ENCODE measurements around the gene CCL16.

The CCL16 gene

DNA sequence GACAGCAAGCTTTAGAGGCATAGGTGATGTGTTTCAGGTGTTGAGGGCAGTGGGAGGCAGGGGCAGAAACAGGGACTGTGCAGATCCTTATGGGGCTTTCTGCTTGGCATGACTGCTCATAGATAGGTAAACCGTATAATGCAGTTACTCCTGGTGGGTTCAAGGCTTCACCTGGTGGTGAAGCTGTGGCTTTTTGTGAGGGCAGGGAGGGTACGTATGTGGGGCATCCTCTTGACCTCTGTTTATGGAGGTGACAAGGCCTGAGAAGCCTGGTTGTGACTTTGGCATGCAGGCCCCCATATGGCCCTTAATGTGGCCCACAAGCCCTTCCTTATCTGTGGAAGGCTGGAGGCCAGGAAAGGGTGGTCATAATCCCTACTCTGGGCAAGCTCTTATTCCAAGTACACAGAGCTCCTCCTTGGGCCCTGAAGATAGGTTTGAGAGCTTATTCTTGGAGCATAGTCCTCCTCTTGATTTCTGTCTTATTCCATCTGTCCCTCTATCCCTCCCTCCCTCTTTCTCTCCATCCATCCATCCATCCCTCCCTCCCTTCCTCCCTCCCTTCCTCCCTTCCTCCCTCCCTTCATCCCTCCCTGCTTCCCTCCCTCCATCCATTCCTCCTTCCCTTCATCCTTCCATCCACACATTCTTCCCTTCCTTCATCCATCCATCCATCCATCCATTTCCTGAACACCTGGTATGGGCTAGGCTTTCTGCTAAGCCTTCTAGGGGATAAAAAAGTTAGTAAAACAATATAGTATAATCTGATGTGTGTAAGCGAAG lies 1.3 kb upstream of the CCL16 start:
- Histone ChIP-seq H3K36me3 (no peaks in the 10 kb centered on the region), H3K9me3 (ENCODE audit: severe bottlenecking) (no peaks in the 10 kb centered on the region), H3K27ac (no peak overlapping the region), H3K27me3 (ENCODE audit: insufficient read depth, low read depth, severe bottlenecking) (no peaks in the 10 kb centered on the region), H3K4me3 (ENCODE audit: low read depth, low read length) (no peak overlapping the region)
- TF ChIP-seq, protein P1, sequence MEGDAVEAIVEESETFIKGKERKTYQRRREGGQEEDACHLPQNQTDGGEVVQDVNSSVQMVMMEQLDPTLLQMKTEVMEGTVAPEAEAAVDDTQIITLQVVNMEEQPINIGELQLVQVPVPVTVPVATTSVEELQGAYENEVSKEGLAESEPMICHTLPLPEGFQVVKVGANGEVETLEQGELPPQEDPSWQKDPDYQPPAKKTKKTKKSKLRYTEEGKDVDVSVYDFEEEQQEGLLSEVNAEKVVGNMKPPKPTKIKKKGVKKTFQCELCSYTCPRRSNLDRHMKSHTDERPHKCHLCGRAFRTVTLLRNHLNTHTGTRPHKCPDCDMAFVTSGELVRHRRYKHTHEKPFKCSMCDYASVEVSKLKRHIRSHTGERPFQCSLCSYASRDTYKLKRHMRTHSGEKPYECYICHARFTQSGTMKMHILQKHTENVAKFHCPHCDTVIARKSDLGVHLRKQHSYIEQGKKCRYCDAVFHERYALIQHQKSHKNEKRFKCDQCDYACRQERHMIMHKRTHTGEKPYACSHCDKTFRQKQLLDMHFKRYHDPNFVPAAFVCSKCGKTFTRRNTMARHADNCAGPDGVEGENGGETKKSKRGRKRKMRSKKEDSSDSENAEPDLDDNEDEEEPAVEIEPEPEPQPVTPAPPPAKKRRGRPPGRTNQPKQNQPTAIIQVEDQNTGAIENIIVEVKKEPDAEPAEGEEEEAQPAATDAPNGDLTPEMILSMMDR (IDR thresholded peaks at IDR 0.05; ENCODE audit: low read depth, low read length), result no peak
- no peak for DNase-seq

DNA sequence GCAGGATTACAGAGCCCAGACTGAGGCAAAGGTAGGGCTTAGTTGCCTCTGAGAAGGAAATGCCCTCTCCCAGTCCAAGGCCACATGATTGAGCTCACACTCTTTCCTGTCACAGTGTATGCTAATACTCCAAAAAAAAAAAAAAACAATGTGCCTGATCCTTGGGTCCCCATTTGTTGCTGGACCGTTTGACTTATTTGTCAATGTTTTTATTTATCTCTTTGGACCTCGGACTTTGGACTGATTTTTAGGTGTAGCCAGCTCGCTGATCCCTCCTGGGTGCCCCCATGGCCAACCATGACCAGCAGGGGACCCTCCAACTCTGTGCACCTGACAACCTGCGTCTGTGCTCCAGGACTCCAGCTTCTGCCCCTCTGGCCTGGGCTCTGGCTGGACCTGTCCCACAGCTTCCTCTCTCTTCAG lies 622 bp upstream of the CCL16 start:
- H3K27me3 ChIP-seq (ENCODE audit: insufficient read depth, low read depth, severe bottlenecking), result no peaks in the 10 kb centered on the region
- no peaks in the 10 kb centered on the region for H3K9me3 ChIP-seq (ENCODE audit: severe bottlenecking)
- DNase-seq, result peak; percentile 67
- no peaks in the 10 kb centered on the region for H3K36me3 ChIP-seq
- no peak overlapping the region for H3K4me3 ChIP-seq (ENCODE audit: low read depth, low read length)
- TF ChIP-seq, protein P1 (IDR thresholded peaks at IDR 0.05; ENCODE audit: low read depth, low read length), result peak; percentile 87
- H3K27ac ChIP-seq, result no peak overlapping the region

DNA sequence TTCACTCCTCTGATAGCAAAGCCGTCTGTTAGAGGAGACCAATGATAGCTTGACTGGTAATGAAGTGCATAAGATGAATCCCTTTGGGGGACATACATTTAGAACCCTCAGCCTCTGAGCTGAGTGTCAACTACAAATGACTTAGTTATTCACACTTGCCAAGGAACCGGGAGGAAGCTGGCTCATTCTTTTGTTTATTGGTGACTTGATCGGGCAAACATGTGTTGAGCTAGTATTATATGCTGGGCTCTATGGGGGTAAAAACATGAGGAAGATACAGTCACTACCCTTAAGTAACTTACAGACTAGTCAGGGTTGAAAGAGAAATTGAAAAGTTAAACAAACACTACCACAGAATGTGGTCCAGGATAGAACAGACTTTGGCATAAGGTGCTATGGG lies 3.0 kb downstream of the CCL16 start:
- Histone ChIP-seq H3K4me3 (ENCODE audit: low read depth, low read length) (no peak overlapping the region), H3K9me3 (ENCODE audit: severe bottlenecking) (no peaks in the 10 kb centered on the region), H3K27me3 (ENCODE audit: insufficient read depth, low read depth, severe bottlenecking) (no peaks in the 10 kb centered on the region), H3K27ac (no peak overlapping the region), H3K36me3 (no peaks in the 10 kb centered on the region)
- TF ChIP-seq, protein P1 (IDR thresholded peaks at IDR 0.05; ENCODE audit: low read depth, low read length), result no peak
- DNase-seq, result no peak

GRCh38 chr17:35977509-35977908 lies 3.8 kb downstream of the CCL16 start:
- no peak overlapping the region for H3K27ac ChIP-seq
- no peaks in the 10 kb centered on the region for H3K9me3 ChIP-seq (ENCODE audit: severe bottlenecking)
- TF ChIP-seq, protein P1 (IDR thresholded peaks at IDR 0.05; ENCODE audit: low read depth, low read length), result no peak
- no peaks in the 10 kb centered on the region for H3K27me3 ChIP-seq (ENCODE audit: insufficient read depth, low read depth, severe bottlenecking)
- H3K4me3 ChIP-seq (ENCODE audit: low read depth, low read length), result no peak overlapping the region
- no peaks in the 10 kb centered on the region for H3K36me3 ChIP-seq
- DNase-seq, result no peak

DNA sequence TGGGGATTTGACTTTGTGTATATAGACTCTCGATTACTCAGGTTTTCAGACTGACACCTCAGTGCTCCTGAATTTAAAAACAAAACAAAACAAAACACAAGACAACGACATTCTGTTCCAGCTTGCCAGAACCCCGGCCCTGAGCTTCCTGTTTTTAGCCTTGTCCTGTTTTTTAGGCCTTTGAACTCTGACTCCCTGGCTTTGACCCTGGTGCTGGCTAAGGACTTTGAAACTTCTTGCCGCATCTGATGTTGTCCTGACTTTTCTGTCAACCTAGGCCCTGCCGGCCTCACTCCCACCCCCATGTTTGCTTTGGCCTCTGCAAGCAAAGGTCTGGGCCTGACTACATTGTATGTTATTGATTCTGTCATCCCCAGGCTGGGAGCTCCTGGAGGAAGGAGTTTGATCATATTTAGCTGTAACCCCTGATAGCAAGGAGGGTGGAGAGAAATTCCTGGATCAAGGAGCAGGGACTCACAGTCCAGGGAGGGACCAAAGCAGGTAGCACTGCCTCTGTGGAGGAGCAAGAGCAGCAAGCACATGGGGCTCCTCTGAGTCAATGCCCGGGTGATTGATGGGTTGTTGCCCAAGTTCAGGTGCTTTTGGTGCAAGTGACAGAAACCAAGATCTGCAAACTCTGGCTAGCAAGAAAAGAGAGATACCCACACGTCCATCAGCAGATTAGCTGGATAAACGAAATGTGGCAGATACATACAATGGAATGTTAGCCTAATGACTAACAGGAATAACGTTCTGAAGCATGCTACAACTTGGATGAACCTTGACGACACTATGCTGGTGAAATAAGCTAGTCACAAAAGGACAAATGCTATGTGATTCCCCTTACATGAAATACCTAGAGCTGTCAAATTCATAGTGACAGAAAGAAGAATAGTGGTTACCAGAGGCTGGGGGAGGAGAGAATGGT lies 7.7 kb downstream of the CCL16 start:
- TF ChIP-seq, protein P1 (IDR thresholded peaks at IDR 0.05; ENCODE audit: low read depth, low read length), result no peak
- Histone ChIP-seq H3K9me3 (ENCODE audit: severe bottlenecking) (no peaks in the 10 kb centered on the region), H3K4me3 (ENCODE audit: low read depth, low read length) (no peak overlapping the region), H3K27me3 (ENCODE audit: insufficient read depth, low read depth, severe bottlenecking) (no peaks in the 10 kb centered on the region), H3K27ac (no peak overlapping the region), H3K36me3 (no peaks in the 10 kb centered on the region)
- DNase-seq, result no peak
